ENCODE results near the gene CRELD1. TPM values are rescaled to one million over a fixed set of nuclear protein-coding genes. Genes with fewer than 3 reads are reported as not detected.

CRELD1 gene
- total and polyA plus RNA-seq, 9 of the 15 experiments (the other 6 are each of a cell fraction or from before 2014, with no cell fraction given): 3.3 to 25.8 (median 16.5) TPM

GRCh38 chr3:9932535-9932842 is 1.1 kb upstream of the CRELD1 start:
- WGBS (ENCODE audit: insufficient coverage, low coverage, missing lambda C conversion rate): 15% methylated on average over 13 of the region's 13 CpGs
- peak overlapping the region; percentile 57 for H3K4me3 ChIP-seq
- H3K27ac ChIP-seq (ENCODE audit: extremely low read depth, low read depth, low read length): peak overlapping the region; percentile 88
- ATAC-seq: no peak
- intact Hi-C loops (cut with micrococcal nuclease) (loop anchor here (1.0 to 10.0 kb wide), 7 partner anchors 44 to 292 kb away; partner anchors contain the start of genes FANCD2 and VHL), in situ Hi-C loops (cut with MboI) (no loop called here)
- no TSS peak for BruUV-seq (replicated peaks)
- H3K27me3 ChIP-seq (ENCODE audit: control insufficient read depth in 2 of 2, insufficient read depth in 2 of 2, low read length in 2 of 2): no peaks in the 10 kb centered on the region
- no peaks in the 10 kb centered on the region for H4K20me1 ChIP-seq (replicated peaks; ENCODE audit: control insufficient read depth, insufficient read depth, low read length)
- H3K4me2 ChIP-seq (ENCODE audit: insufficient read depth, low read length): peak overlapping the region; percentile 81
- POLR2A ChIA-PET: interaction anchor here (0.6 to 3.4 kb wide), 17 partner anchors 9 to 382 kb away, joined by 3 to 15 read pairs (median 5); partner anchors contain the start of genes BRK1, EMC3, IL17RC and IL17RE
- DNase-seq (ENCODE audit: extremely low read depth in 1 of 4, low spot score in 3 of 4): no peak
- H3K9ac ChIP-seq (ENCODE audit: insufficient read depth in 1 of 2, low read depth in 2 of 2, low read length in 2 of 2): peak overlapping the region; percentile 76 to 99
- peaks cover 20% of the 10 kb centered on the region for H3K79me2 ChIP-seq (ENCODE audit: control insufficient read depth, insufficient read depth, low read length)
- no peak for TF ChIP-seq MBD2 (IDR thresholded peaks at IDR 0.05; ENCODE audit: borderline replicate concordance, low read depth)
- no peak for TF ChIP-seq NRF1 (conservative IDR thresholded peaks at IDR 0.05 in 1 of 2, IDR thresholded peaks at IDR 0.05 in 1 of 2)
- no peak for TF ChIP-seq PTBP1 (IDR thresholded peaks at IDR 0.05; ENCODE audit: low read depth, low read length)
- TF ChIP-seq PHB (CRISPR knock-in tag; IDR thresholded peaks at IDR 0.05): 0 out of 2 replicates have a peak, but pooled peaks have one; percentile 43
- H3K9me1 ChIP-seq (ENCODE audit: control insufficient read depth, insufficient read depth, low read length): no peaks in the 10 kb centered on the region
- peaks cover 21% of the 10 kb centered on the region for H3K36me3 ChIP-seq (ENCODE audit: control insufficient read depth, insufficient read depth, low read length)
- FAIRE-seq: no peak
- H3K9me3 ChIP-seq (replicated peaks; ENCODE audit: control insufficient read depth, insufficient read depth, low read depth, low read length): no peaks in the 10 kb centered on the region
- H3K4me1 ChIP-seq (replicated peaks in 1 of 2; ENCODE audit: control insufficient read depth in 2 of 2, insufficient read depth in 2 of 2, low read length in 2 of 2): peaks cover 11 to 39% of the 10 kb centered on the region in 2 experiments; a peak in 4 of 5 replicates
- H2AFZ ChIP-seq (ENCODE audit: low read depth, low read length): peak overlapping the region; percentile 89
- CTCF ChIA-PET (ENCODE audit: low intra/inter-chr PET ratio): interaction anchor here (0.6 to 1.3 kb wide), 3 partner anchors 51 to 109 kb away, joined by 4 to 7 read pairs (median 6); no protein-coding TSS in a partner anchor
